Mesendoderm (in vitro differentiated cells): ENCODE data around the gene GBF1.

Source experiments
- DNase-seq: peaks from one replicate; pipeline ENCODE4 v3.0.0; 2013
- H2AK5ac ChIP-seq: 2 replicates; pipeline ENCODE4 v1.6.1; 2013; ENCODE audit warnings: low read length, inconsistent platforms
- H2BK120ac ChIP-seq: 2 replicates; pipeline ENCODE4 v1.6.1; 2013; ENCODE audit warnings: low read depth, mild to moderate bottlenecking, low read length, moderate library complexity, mixed read lengths
- H2BK15ac ChIP-seq: replicated peaks from 2 replicates; pipeline ENCODE4 v1.6.1; 2013; ENCODE audit warnings: low read depth, mild to moderate bottlenecking, moderate library complexity
- H2BK5ac ChIP-seq: 2 replicates; pipeline ENCODE4 v1.6.1; 2013; ENCODE audit warnings: low read length, inconsistent platforms
- H3K18ac ChIP-seq: 2 replicates; pipeline ENCODE4 v1.6.1; 2013; ENCODE audit warnings: mild to moderate bottlenecking, low read length, mixed read lengths
- H3K23ac ChIP-seq: one replicate; pipeline ENCODE4 v1.6.1; 2013; ENCODE audit warnings: low read length
- H3K27ac ChIP-seq: 2 replicates; pipeline ENCODE4 v1.5.1; 2013; ENCODE audit warnings: low read depth, mild to moderate bottlenecking, inconsistent platforms, low read length, moderate library complexity
- H3K27me3 ChIP-seq: 2 replicates; pipeline ENCODE4 v1.6.1; 2013; ENCODE audit warnings: low read length, control low read depth, mild to moderate bottlenecking, inconsistent platforms; ENCODE audit not compliant: insufficient read depth, poor library complexity
- H3K36me3 ChIP-seq: 2 replicates; pipeline ENCODE4 v1.6.1; 2013; ENCODE audit warnings: low read length, inconsistent platforms; ENCODE audit not compliant: control insufficient read depth, insufficient read depth
- H3K4ac ChIP-seq: one replicate; pipeline ENCODE4 v1.6.1; 2013; ENCODE audit warnings: low read depth, mild to moderate bottlenecking, low read length, moderate library complexity
- H3K4me1 ChIP-seq: 2 replicates; pipeline ENCODE4 v1.6.1; 2013; ENCODE audit warnings: low read depth, low read length, inconsistent platforms; ENCODE audit not compliant: control insufficient read depth
- H3K4me2 ChIP-seq: 2 replicates; pipeline ENCODE4 v1.6.1; 2013; ENCODE audit warnings: low read length
- H3K4me3 ChIP-seq: 2 replicates; pipeline ENCODE4 v1.5.1; 2013; ENCODE audit warnings: mild to moderate bottlenecking, low read length
- H3K56ac ChIP-seq: one replicate; pipeline ENCODE4 v1.6.1; 2013; ENCODE audit warnings: low read length
- H3K79me1 ChIP-seq: 2 replicates; pipeline ENCODE4 v1.6.1; 2013; ENCODE audit warnings: low read length, inconsistent platforms
- H3K79me2 ChIP-seq: 2 replicates; pipeline ENCODE4 v1.6.1; 2013; ENCODE audit warnings: mild to moderate bottlenecking, low read length; ENCODE audit not compliant: control insufficient read depth, insufficient read depth
- H3K9ac ChIP-seq: 2 replicates; pipeline ENCODE4 v1.6.1; 2013; ENCODE audit warnings: low read length, inconsistent platforms
- H4K5ac ChIP-seq: one replicate; pipeline ENCODE4 v1.6.1; 2013; ENCODE audit warnings: low read length
- H4K8ac ChIP-seq: one replicate; pipeline ENCODE4 v1.6.1; 2013; ENCODE audit warnings: low read depth, mild to moderate bottlenecking, control low read depth, low read length, moderate library complexity
- WGBS: extraction: QIAGEN DNeasy Blood & Tissue Kit; methylation state at CpG from one replicate; pipeline ENCODE4 v1.1.7; 2013; ENCODE audit warnings: low lambda C conversion rate, missing lambda C conversion rate; ENCODE audit not compliant: insufficient coverage; ENCODE audit errors: extremely low coverage; 5-methylcytosine and 5-hydroxymethylcytosine counted together

Gene GBF1

GRCh38 chr10:102309236-102309635, 63.9 kb downstream of the GBF1 start:
- H2BK15ac ChIP-seq: no peak overlapping the region
- H3K27ac ChIP-seq: no peak overlapping the region
- H3K18ac ChIP-seq: no peak overlapping the region
- no peak for DNase-seq
- no peak overlapping the region for H3K56ac ChIP-seq
- no peak overlapping the region for H3K4me2 ChIP-seq
- H4K5ac ChIP-seq: no peak overlapping the region
- no peaks in the 10 kb centered on the region for H3K27me3 ChIP-seq
- H3K23ac ChIP-seq: no peak overlapping the region
- no peak overlapping the region for H3K4ac ChIP-seq
- H3K9ac ChIP-seq: no peak overlapping the region
- no peaks in the 10 kb centered on the region for H3K79me2 ChIP-seq
- H2BK120ac ChIP-seq: no peak overlapping the region
- no peaks in the 10 kb centered on the region for H3K4me1 ChIP-seq
- no peak overlapping the region for H2AK5ac ChIP-seq
- WGBS: no CpG with 5 or more reads among the region's 1 CpG
- no peak overlapping the region for H2BK5ac ChIP-seq
- no peak overlapping the region for H4K8ac ChIP-seq
- no peaks in the 10 kb centered on the region for H3K36me3 ChIP-seq
- H3K79me1 ChIP-seq: peaks cover 5% of the 10 kb centered on the region
- H3K4me3 ChIP-seq: no peak overlapping the region

DNA sequence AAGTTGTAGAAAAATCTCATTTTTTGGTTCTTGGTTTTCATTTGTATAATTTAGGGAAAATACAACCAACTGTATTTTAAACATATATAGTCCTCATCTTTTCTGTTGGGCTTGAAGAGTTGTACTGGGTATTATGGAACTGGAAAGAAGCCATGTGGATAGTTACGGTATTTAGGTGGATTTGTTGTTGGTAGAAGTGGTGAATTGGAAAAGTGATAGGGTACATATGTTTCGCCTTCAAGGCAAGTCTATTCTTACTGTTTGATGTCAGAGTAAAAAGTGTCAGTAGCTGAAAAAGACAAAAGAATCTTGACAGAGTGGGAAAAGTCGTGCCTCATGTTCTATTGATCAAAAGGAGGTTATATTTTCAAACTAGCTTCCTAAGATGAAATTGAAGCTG, 64.6 kb downstream of the GBF1 start:
- WGBS: 100% methylated on average over 2 of the region's 3 CpGs
- H3K4me1 ChIP-seq: no peaks in the 10 kb centered on the region
- H2BK120ac ChIP-seq: no peak overlapping the region
- no peak overlapping the region for H2BK15ac ChIP-seq
- H3K36me3 ChIP-seq: no peaks in the 10 kb centered on the region
- no peak overlapping the region for H3K4me2 ChIP-seq
- no peak overlapping the region for H4K5ac ChIP-seq
- no peak overlapping the region for H4K8ac ChIP-seq
- H3K56ac ChIP-seq: no peak overlapping the region
- no peak overlapping the region for H2AK5ac ChIP-seq
- peaks cover 5% of the 10 kb centered on the region for H3K79me1 ChIP-seq
- no peak overlapping the region for H3K27ac ChIP-seq
- no peak overlapping the region for H3K4ac ChIP-seq
- no peak for DNase-seq
- H3K27me3 ChIP-seq: no peaks in the 10 kb centered on the region
- H3K23ac ChIP-seq: no peak overlapping the region
- no peak overlapping the region for H2BK5ac ChIP-seq
- H3K4me3 ChIP-seq: no peak overlapping the region
- H3K9ac ChIP-seq: no peak overlapping the region
- H3K18ac ChIP-seq: no peak overlapping the region
- no peaks in the 10 kb centered on the region for H3K79me2 ChIP-seq

GRCh38 chr10:102310361-102311024, 65.2 kb downstream of the GBF1 start:
- no peak overlapping the region for H3K9ac ChIP-seq
- H2BK5ac ChIP-seq: no peak overlapping the region
- H2BK15ac ChIP-seq: no peak overlapping the region
- no peak overlapping the region for H4K5ac ChIP-seq
- H3K79me2 ChIP-seq: no peaks in the 10 kb centered on the region
- H3K27me3 ChIP-seq: no peaks in the 10 kb centered on the region
- H2AK5ac ChIP-seq: no peak overlapping the region
- H3K18ac ChIP-seq: no peak overlapping the region
- H3K4ac ChIP-seq: no peak overlapping the region
- peak; percentile 60 for DNase-seq
- H3K27ac ChIP-seq: no peak overlapping the region
- peaks cover 5% of the 10 kb centered on the region for H3K79me1 ChIP-seq
- H3K4me1 ChIP-seq: no peaks in the 10 kb centered on the region
- no peak overlapping the region for H4K8ac ChIP-seq
- H3K23ac ChIP-seq: no peak overlapping the region
- no peak overlapping the region for H2BK120ac ChIP-seq
- H3K4me2 ChIP-seq: no peak overlapping the region
- no CpG with 5 or more reads among the region's 4 CpGs for WGBS
- no peaks in the 10 kb centered on the region for H3K36me3 ChIP-seq
- H3K4me3 ChIP-seq: no peak overlapping the region
- no peak overlapping the region for H3K56ac ChIP-seq

DNA sequence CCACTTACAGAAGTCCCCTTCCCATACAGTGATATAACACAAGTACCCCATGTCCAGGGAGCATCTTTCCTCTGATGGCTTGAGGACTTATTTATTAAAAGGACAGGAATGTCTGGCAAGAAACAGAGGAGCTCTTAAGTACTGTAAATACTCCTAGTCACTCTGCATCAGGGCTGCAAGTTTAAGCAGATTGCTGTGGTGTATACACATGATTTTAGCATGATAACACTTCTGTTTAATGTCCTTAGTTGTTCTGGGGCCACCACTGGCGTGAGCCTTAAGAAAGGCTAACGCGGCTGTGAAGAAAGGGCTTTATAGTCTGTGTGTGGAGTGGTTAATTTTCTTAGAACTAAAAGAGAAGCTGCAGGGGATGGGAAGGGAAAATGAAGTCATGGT, 65.7 kb downstream of the GBF1 start:
- Histone ChIP-seq H3K27ac (no peak overlapping the region), H3K27me3 (no peaks in the 10 kb centered on the region), H3K4me1 (no peaks in the 10 kb centered on the region), H3K18ac (no peak overlapping the region), H4K5ac (no peak overlapping the region), H3K4me3 (no peak overlapping the region), H2AK5ac (no peak overlapping the region), H3K4me2 (no peak overlapping the region), H3K79me1 (peaks cover 5% of the 10 kb centered on the region), H2BK120ac (no peak overlapping the region), H3K56ac (no peak overlapping the region), H3K79me2 (no peaks in the 10 kb centered on the region), H3K36me3 (no peaks in the 10 kb centered on the region), H4K8ac (no peak overlapping the region), H2BK15ac (no peak overlapping the region), H3K4ac (no peak overlapping the region), H3K23ac (no peak overlapping the region), H2BK5ac (no peak overlapping the region), H3K9ac (no peak overlapping the region)
- no CpG with 5 or more reads among the region's 3 CpGs for WGBS
- no peak for DNase-seq

DNA sequence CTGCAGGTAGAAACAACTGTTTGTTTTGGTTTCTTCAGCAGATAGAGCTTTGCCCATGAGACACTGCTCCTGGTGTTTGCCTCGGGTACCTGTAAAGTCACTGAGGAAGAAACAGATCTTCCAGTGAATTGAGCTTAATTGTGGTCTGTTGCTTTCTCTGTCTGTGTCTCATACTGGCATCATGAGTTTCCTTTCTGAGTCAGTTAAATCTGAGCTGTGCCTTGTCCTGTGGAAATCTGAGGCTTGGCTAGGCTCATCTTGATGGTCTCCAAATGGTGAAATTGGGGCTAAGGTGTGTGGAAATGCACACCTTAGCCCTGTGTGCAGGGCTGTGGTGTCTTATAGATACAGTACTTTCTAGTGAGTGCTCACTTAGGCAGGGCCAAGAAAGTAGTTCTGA, 67.4 kb downstream of the GBF1 start:
- Histone ChIP-seq H3K36me3 (no peaks in the 10 kb centered on the region), H3K23ac (no peak overlapping the region), H3K4me2 (no peak overlapping the region), H2BK15ac (no peak overlapping the region), H4K5ac (no peak overlapping the region), H3K27ac (no peak overlapping the region), H3K9ac (no peak overlapping the region), H3K4me3 (no peak overlapping the region), H3K79me2 (no peaks in the 10 kb centered on the region), H3K18ac (no peak overlapping the region), H2BK5ac (no peak overlapping the region), H3K4me1 (no peaks in the 10 kb centered on the region), H3K4ac (no peak overlapping the region), H2BK120ac (no peak overlapping the region), H2AK5ac (no peak overlapping the region), H3K56ac (no peak overlapping the region), H4K8ac (no peak overlapping the region), H3K27me3 (no peaks in the 10 kb centered on the region), H3K79me1 (peaks cover 5% of the 10 kb centered on the region)
- DNase-seq: no peak
- no CpG with 5 or more reads among the region's 1 CpG for WGBS

- H3K23ac ChIP-seq: no peak overlapping the region
- no peak overlapping the region for H3K9ac ChIP-seq
- no peak overlapping the region for H3K4ac ChIP-seq
- no peak overlapping the region for H3K18ac ChIP-seq
- no peak overlapping the region for H4K8ac ChIP-seq
- no peak overlapping the region for H3K4me2 ChIP-seq
- no peaks in the 10 kb centered on the region for H3K4me1 ChIP-seq
- no CpG with 5 or more reads among the region's 8 CpGs for WGBS
- no peaks in the 10 kb centered on the region for H3K36me3 ChIP-seq
- no peak overlapping the region for H3K56ac ChIP-seq
- no peak overlapping the region for H4K5ac ChIP-seq
- H3K79me1 ChIP-seq: peaks cover 5% of the 10 kb centered on the region
- H2BK120ac ChIP-seq: no peak overlapping the region
- H3K27ac ChIP-seq: no peak overlapping the region
- DNase-seq: no peak
- no peaks in the 10 kb centered on the region for H3K79me2 ChIP-seq
- H2BK5ac ChIP-seq: no peak overlapping the region
- H2AK5ac ChIP-seq: no peak overlapping the region
- H2BK15ac ChIP-seq: no peak overlapping the region
- H3K4me3 ChIP-seq: no peak overlapping the region
- H3K27me3 ChIP-seq: no peaks in the 10 kb centered on the region
Measured at GRCh38 chr10:102313221-102313896, 68.0 kb downstream of the GBF1 start.
